HL-60 (cell line): ENCODE results near the gene XYLB.
A peak's percentile ranks its signal among the peaks of the same experiment; 100 is the strongest.
"Not testable (repeated sequence)": the region's sequence is repeated elsewhere in the genome, so short reads cannot be mapped to it uniquely, and the experiment has no call there.

Experiments used
- DNase-seq, 2 experiments: peaks; one replicate each; pipeline ENCODE4 v3.0.0-alpha.2; 2010 to 2020; ENCODE audit warnings: low read depth in 1 of 2, low spot score in 1 of 2
- H3K27ac ChIP-seq: fragments of 250-450 bp; sonication (Bioruptor Pico); replicated peaks from 2 replicates; pipeline ENCODE4 v1.5.1; 2020; ENCODE audit warnings: mild to moderate bottlenecking, moderate library complexity
- H3K27me3 ChIP-seq: fragments of 250-450 bp; sonication (Bioruptor Pico); 2 replicates; pipeline ENCODE4 v1.5.1; 2021; ENCODE audit warnings: mild to moderate bottlenecking, moderate library complexity; ENCODE audit not compliant: insufficient read depth, poor library complexity, severe bottlenecking
- H3K4me3 ChIP-seq: replicated peaks from 2 replicates; pipeline ENCODE4 v1.5.1; 2011; ENCODE audit warnings: mild to moderate bottlenecking, control low read depth, low read length; ENCODE audit not compliant: insufficient read depth
- GABPA ChIP-seq: IDR thresholded peaks from 2 replicates; pipeline ENCODE4 v1.6.1; 2012; ENCODE audit warnings: low read depth
- POLR2AphosphoS5 ChIP-seq: IDR thresholded peaks from 2 replicates; pipeline ENCODE4 v1.6.1; 2012; ENCODE audit warnings: low read depth
- SPI1 ChIP-seq: IDR thresholded peaks from 2 replicates; pipeline ENCODE4 v1.6.1; 2012; ENCODE audit warnings: low read depth, mild to moderate bottlenecking, borderline replicate concordance
- TF ChIP-seq, protein P1 (sequence below): IDR thresholded peaks from one replicate; pipeline ENCODE4 v1.5.1; 2011; ENCODE audit warnings: low read length, control low read depth, inconsistent platforms; ENCODE audit not compliant: insufficient read depth
- TF ChIP-seq, protein P2 (sequence below): IDR thresholded peaks from 2 replicates; pipeline ENCODE4 v1.6.1; 2012; ENCODE audit warnings: low read depth; ENCODE audit not compliant: insufficient replicate concordance

Gene XYLB

DNA sequence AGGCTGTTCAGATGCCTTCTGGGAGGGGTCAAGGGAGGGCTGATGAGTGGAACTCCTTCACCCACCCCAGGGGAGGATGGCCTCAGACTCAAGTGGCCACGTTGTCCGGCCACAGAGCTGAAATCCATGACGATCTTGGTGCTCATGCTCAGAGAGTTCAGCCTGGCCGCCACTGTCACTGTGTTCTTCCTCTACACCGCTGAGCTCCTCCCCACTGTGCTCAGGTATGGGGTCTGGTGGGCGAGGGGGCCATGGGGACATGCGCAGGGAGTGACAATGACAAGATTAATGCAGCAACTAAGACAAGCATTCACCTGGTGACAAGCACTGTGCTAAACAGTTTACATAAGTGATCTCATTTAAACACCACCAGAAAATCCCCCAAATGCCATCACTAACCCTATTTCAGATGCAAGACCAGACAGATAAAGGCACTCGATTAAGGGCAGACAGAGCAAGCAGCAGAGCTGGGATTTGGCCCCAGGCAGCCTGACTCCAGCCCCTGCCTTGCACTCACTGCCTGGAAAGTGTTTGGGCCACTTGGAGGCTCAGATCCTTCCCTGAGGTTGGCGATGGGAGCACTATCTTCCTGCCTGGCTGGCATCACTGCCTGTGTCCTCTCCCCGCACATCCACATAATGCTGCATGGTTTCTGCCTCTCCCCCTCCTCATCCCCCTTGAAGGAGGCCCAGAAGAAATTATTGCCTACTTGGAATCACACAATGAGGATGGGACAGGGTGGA is 30.9 kb upstream of the XYLB start:
- DNase-seq: no peak
- no peak for TF ChIP-seq SPI1
- Histone ChIP-seq H3K4me3 (no peak overlapping the region), H3K27me3 (no peaks in the 10 kb centered on the region), H3K27ac (no peak overlapping the region)

DNA sequence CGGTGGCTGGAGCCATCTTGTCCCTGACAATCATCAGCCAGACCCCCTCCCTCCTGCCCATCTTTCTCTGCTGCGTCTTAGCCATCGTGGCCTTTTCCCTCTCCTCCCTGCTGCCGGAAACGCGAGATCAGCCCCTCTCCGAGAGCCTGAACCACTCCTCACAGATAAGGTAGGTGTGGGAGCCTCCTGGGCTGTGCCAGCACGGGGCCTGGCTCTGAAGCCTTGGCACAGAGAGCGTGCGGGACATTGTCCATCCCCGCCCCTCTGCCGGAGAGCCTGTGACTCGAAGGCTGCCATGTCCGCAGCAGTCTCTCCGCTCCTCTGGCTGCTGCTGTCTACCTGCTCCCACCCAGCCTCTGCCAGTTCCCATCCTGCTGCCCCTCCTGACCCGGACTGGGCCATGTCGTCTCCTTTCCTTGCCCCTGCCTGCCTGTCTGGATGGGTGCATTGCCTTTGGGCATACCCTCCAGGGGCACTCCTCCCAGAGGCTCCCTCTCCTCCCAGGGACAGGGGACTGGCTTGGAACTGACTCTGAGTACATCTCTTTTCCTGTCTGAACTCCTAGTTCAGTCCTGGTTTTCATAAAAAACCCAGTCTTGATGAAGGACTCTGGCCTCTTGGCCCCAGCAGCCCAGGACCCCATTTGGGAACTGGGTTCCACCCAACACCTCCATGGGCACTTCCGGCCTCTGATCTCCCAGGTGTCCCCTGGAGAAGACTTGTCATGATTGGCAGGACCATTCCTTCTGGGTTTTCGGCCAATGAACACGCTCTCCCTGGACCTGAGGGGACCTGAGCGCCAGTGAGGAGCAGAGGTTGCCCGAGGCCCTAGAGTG is 30.0 kb upstream of the XYLB start:
- peak overlapping the region; percentile 28 for H3K27ac ChIP-seq
- no peak for DNase-seq
- no peaks in the 10 kb centered on the region for H3K27me3 ChIP-seq
- TF ChIP-seq, protein P1, sequence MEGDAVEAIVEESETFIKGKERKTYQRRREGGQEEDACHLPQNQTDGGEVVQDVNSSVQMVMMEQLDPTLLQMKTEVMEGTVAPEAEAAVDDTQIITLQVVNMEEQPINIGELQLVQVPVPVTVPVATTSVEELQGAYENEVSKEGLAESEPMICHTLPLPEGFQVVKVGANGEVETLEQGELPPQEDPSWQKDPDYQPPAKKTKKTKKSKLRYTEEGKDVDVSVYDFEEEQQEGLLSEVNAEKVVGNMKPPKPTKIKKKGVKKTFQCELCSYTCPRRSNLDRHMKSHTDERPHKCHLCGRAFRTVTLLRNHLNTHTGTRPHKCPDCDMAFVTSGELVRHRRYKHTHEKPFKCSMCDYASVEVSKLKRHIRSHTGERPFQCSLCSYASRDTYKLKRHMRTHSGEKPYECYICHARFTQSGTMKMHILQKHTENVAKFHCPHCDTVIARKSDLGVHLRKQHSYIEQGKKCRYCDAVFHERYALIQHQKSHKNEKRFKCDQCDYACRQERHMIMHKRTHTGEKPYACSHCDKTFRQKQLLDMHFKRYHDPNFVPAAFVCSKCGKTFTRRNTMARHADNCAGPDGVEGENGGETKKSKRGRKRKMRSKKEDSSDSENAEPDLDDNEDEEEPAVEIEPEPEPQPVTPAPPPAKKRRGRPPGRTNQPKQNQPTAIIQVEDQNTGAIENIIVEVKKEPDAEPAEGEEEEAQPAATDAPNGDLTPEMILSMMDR: no peak
- TF ChIP-seq POLR2AphosphoS5 (no peak), SPI1 (no peak)
- no peak overlapping the region for H3K4me3 ChIP-seq

DNA sequence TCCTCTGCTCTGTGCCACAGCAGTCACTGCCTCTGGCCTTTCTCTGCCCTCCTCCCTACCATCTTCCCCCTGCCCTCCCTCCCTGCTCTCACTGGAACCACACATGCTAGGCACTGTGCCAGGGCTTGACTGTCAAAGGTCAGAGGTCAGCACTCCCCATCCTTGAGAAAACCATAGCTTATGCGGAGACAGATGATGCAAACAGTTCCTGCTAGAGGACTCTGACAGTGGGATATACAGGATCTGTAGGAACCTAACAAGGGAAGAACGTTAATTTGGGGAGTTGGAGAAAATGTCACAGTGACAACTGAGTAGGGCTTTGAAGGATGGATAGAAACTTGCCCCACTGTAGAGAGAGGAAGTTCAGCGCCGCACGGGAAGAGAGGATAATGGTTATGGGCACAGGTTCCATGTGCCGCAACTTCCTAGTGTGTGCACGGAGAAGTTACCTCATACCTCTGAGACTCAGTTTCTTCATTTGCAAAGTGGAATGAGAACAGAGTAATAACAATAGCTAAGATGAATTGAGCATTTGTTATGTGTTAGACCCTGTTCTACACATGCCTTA is 29.3 kb upstream of the XYLB start:
- TF ChIP-seq SPI1 (peak; percentile 81), GABPA (no peak)
- Histone ChIP-seq H3K27me3 (no peaks in the 10 kb centered on the region), H3K4me3 (no peak overlapping the region), H3K27ac (peak overlapping the region; percentile 28)
- peak; percentile 67 to 69 for DNase-seq

DNA sequence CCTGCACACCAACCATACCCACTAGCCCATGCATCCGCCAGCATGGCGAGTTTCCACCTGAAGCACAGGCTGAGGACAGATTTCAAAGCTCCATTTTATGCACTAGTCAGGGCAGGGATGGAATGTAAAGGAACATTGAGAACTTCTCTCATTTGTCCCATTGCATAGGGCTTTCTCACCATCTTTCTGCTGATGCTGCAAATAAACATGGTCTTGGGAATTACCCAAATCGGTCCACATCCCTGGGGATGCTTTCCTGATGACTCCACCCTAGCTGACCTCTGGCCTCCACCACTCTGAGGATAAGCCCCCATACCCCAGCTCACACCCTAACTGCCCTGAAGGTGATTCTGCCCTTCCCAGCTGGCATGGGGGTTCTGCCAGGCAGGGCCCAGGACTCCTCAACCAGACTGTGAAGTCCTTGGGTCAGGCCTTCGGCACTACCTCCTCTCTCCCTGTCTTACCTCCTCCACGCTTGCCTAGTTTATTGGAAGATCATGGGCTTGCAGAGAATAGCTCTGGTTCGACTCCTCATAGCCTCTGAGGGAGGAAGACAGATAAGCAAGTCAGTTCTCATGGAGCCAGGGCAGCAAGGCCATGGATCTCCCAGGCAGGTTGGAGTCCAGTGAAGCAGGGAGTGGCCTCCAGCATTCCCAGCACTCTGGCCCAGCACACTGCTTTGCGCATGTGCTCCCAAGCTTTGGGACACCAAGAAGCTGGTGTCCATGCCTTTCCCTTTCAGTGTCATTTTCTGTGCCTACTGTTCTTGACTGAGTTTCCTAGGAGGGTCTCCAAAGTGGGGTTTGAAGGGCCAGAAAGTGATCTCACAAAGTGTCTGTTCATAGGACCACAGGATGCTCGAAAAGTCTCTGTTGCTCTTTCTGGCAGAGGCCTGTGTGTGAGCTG is 27.6 kb upstream of the XYLB start:
- Histone ChIP-seq H3K4me3 (no peak overlapping the region), H3K27ac (no peak overlapping the region), H3K27me3 (no peaks in the 10 kb centered on the region)
- DNase-seq: no peak
- TF ChIP-seq, protein P1: no peak
- no peak for TF ChIP-seq GABPA
- TF ChIP-seq SPI1: no peak
- TF ChIP-seq, protein P2, sequence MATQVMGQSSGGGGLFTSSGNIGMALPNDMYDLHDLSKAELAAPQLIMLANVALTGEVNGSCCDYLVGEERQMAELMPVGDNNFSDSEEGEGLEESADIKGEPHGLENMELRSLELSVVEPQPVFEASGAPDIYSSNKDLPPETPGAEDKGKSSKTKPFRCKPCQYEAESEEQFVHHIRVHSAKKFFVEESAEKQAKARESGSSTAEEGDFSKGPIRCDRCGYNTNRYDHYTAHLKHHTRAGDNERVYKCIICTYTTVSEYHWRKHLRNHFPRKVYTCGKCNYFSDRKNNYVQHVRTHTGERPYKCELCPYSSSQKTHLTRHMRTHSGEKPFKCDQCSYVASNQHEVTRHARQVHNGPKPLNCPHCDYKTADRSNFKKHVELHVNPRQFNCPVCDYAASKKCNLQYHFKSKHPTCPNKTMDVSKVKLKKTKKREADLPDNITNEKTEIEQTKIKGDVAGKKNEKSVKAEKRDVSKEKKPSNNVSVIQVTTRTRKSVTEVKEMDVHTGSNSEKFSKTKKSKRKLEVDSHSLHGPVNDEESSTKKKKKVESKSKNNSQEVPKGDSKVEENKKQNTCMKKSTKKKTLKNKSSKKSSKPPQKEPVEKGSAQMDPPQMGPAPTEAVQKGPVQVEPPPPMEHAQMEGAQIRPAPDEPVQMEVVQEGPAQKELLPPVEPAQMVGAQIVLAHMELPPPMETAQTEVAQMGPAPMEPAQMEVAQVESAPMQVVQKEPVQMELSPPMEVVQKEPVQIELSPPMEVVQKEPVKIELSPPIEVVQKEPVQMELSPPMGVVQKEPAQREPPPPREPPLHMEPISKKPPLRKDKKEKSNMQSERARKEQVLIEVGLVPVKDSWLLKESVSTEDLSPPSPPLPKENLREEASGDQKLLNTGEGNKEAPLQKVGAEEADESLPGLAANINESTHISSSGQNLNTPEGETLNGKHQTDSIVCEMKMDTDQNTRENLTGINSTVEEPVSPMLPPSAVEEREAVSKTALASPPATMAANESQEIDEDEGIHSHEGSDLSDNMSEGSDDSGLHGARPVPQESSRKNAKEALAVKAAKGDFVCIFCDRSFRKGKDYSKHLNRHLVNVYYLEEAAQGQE: no peak
- TF ChIP-seq POLR2AphosphoS5: no peak

DNA sequence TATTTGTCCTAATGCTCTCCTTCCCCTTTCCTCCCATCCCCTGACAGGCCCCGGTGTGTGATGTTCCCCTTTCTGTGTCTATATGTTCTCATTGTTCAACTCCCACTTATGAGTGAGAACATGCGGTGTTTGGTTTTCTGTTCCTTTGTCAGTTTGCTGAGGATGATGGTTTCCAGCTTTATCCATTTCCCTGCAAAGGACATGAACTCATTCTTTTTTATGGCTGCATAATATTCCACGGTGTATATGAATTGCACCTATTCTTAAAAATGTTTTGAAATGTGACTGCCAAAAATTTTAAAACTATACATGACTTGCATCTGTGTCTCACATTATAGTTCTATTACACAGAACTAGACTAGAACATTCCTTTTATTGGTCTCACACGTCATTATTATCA is 25.9 kb upstream of the XYLB start:
- H3K27me3 ChIP-seq, H3K27ac ChIP-seq, H3K4me3 ChIP-seq: not testable (repeated sequence)
- DNase-seq: peak in 1 of 2 experiments; percentile 31
